GM12873 (cell line): Measurements from ENCODE around the gene MRM2.

Source experiments
- CTCF ChIP-seq: IDR thresholded peaks from 2 replicates; pipeline ENCODE4 v1.5.1; 2012; ENCODE audit warnings: low read depth, mild to moderate bottlenecking, moderate library complexity, low read length, control low read depth; ENCODE audit not compliant: insufficient read depth; ENCODE audit errors: missing control alignments

The MRM2 gene

GRCh38 chr7:2224934-2225333 lies 17.1 kb downstream of the MRM2 start:
- TF ChIP-seq CTCF, result no peak

- no peak for TF ChIP-seq CTCF
Measured at GRCh38 chr7:2224491-2224928, 17.5 kb downstream of the MRM2 start.

GRCh38 chr7:2223321-2223720 lies 18.7 kb downstream of the MRM2 start:
- TF ChIP-seq CTCF, result no peak

DNA sequence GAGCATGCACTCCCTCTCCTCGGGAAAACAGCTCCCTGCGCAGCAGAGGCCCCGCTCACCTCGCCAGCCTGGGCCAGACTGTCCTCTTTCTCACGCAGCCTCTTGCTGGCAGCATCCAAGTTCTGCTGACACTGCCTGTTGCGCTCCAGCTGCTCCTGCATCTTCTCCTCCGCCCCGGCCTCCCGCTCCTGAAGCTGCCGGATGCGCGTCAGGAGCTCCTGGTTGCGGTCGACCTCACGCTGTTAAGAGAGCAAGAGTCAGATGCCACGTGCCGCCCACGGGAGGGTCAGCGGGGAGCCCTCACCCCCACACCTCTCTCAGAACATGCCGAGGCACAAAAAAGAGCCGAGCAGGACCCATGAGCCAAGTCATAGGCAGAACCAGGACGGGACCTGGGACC lies 19.5 kb downstream of the MRM2 start:
- TF ChIP-seq CTCF, result no peak

- no peak for TF ChIP-seq CTCF
Measured at GRCh38 chr7:2220954-2221353, 21.1 kb downstream of the MRM2 start.

GRCh38 chr7:2220506-2220905 lies 21.5 kb downstream of the MRM2 start:
- no peak for TF ChIP-seq CTCF

DNA sequence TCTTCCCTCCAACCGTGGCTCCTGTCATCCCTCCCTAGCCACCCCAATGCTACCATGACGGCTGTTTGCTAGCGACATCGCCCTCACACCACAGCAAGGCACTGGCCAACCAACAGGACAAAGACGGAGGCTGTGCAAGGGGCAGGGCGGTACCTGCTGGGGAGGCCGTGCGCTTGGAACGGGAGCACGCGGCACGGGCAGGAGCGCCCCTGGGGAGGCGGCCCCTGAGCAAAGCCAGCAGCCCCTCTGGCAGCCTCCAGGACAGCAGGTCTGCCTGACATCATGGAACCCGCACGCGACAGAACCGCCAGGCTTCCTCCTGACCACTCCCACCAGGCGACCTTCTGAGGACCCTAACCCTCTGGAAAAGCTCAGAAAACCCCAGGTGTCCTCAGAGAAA lies 22.0 kb downstream of the MRM2 start:
- TF ChIP-seq CTCF, result no peak

DNA sequence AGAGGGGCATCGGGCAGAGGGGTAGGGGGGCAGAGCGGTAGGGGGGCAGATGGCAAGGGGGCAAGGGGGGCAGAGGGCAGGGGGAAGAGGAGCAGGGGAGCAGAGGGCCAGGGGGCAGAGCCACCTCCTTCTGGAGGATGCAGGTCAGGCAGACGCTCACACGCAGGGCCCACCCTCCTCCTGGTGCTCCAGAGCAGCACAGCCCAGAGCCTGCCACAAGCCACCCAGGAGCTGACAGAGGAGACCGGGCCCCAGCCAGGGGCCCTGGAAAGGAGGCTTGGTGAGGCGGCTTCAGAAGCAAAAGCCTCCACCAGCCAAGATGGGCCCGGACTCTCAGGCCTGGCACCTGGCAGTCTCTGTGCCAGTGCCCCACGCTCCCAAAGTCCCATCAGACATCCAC lies 22.4 kb downstream of the MRM2 start:
- TF ChIP-seq CTCF, result no peak
